OCI-LY3 (cell line): ENCODE measurements around the gene NT5DC3.
"Not testable (repeated sequence)": the region's sequence is repeated elsewhere in the genome, so short reads cannot be mapped to it uniquely, and the experiment has no call there.

ENCODE experiments used
- CTCF ChIP-seq: fragments of 200-600, 300-600 bp; sonication (generic); IDR thresholded peaks from 2 replicates; pipeline ENCODE4 v1.5.1; 2014; ENCODE audit warnings: antibody characterized with exemption, low read length, low read depth
- EZH2phosphoT487 ChIP-seq: fragments of 200-600 bp; shearing (Covaris generic); IDR thresholded peaks from 2 replicates; pipeline ENCODE4 v1.6.1; 2018; ENCODE audit warnings: antibody characterized with exemption, mixed run types, low read depth

GRCh38 chr12:103835747-103836335 lies 5.2 kb downstream of the NT5DC3 start:
- TF ChIP-seq CTCF, EZH2phosphoT487: not testable (repeated sequence)
